Astrocyte (in vitro differentiated cells and primary cell): ENCODE data around the gene TIMM29. TPM values are rescaled to one million over a fixed set of nuclear protein-coding genes. Genes with fewer than 3 reads are reported as not detected.
A peak's percentile ranks its signal among the peaks of the same experiment; 100 is the strongest.

Experiments used
- DNase-seq: peaks from one replicate; pipeline ENCODE4 v3.0.0-alpha.2; 2010; ENCODE audit warnings: low read depth
- FAIRE-seq: peaks from 2 replicates; lab custom pipeline; 2011; peaks lifted over from hg19 to GRCh38; lab: Jason Lieb, UNC
- H2AFZ ChIP-seq: 2 replicates; pipeline ENCODE4 v1.6.0; 2012; ENCODE audit warnings: low read depth, low read length, inconsistent platforms
- H3K27ac ChIP-seq: 2 replicates; pipeline ENCODE4 v1.5.1; 2011; ENCODE audit warnings: low read depth, low read length, inconsistent platforms
- H3K27me3 ChIP-seq: 2 replicates; pipeline ENCODE4 v1.6.0; 2011; ENCODE audit warnings: low read length, inconsistent platforms; ENCODE audit not compliant: insufficient read depth
- H3K36me3 ChIP-seq: 2 replicates; pipeline ENCODE4 v1.5.1; 2011; ENCODE audit warnings: low read length, inconsistent platforms; ENCODE audit not compliant: insufficient read depth
- H3K4me1 ChIP-seq: 2 replicates; pipeline ENCODE4 v1.5.1; 2011; ENCODE audit warnings: low read length, inconsistent platforms; ENCODE audit not compliant: insufficient read depth
- H3K4me2 ChIP-seq: 2 replicates; pipeline ENCODE4 v1.6.0; 2012; ENCODE audit warnings: low read length, inconsistent platforms
- H3K4me3 ChIP-seq: 2 replicates; pipeline ENCODE4 v1.5.1; 2011; ENCODE audit warnings: low read depth, mild to moderate bottlenecking, low read length, inconsistent platforms; ENCODE audit not compliant: insufficient read depth
- H3K79me2 ChIP-seq: 2 replicates; pipeline ENCODE4 v1.6.0; 2012; ENCODE audit warnings: mild to moderate bottlenecking, low read length, inconsistent platforms; ENCODE audit not compliant: insufficient read depth
- H3K9ac ChIP-seq: 2 replicates; pipeline ENCODE4 v1.6.0; 2012; ENCODE audit warnings: mild to moderate bottlenecking, low read length, inconsistent platforms
- H3K9me3 ChIP-seq: 2 replicates; pipeline ENCODE4 v1.5.1; 2012; ENCODE audit warnings: low read depth, mild to moderate bottlenecking, low read length, inconsistent platforms; ENCODE audit not compliant: insufficient read depth
- H4K20me1 ChIP-seq: 2 replicates; pipeline ENCODE4 v1.6.0; 2012; ENCODE audit warnings: low read length, inconsistent platforms; ENCODE audit not compliant: insufficient read depth
- H3K27ac Mint-ChIP-seq: one replicate; pipeline ENCODE4 v1.8.0; 2021; ENCODE audit warnings: mild to moderate bottlenecking, mixed read lengths; ENCODE audit not compliant: unreplicated experiment
- H3K27me3 Mint-ChIP-seq: one replicate; pipeline ENCODE4 v1.8.0; 2021; ENCODE audit warnings: low read depth, mixed read lengths; ENCODE audit not compliant: unreplicated experiment
- H3K36me3 Mint-ChIP-seq: one replicate; pipeline ENCODE4 v1.8.0; 2021; ENCODE audit warnings: low read depth, mixed read lengths; ENCODE audit not compliant: unreplicated experiment
- H3K4me1 Mint-ChIP-seq: one replicate; pipeline ENCODE4 v1.8.0; 2021; ENCODE audit warnings: low read depth, mixed read lengths; ENCODE audit not compliant: unreplicated experiment
- H3K4me3 Mint-ChIP-seq: one replicate; pipeline ENCODE4 v1.8.0; 2021; ENCODE audit warnings: mild to moderate bottlenecking, moderate library complexity, mixed read lengths; ENCODE audit not compliant: unreplicated experiment
- H3K9me3 Mint-ChIP-seq: one replicate; pipeline ENCODE4 v1.8.0; 2021; ENCODE audit warnings: mild to moderate bottlenecking, mixed read lengths; ENCODE audit not compliant: unreplicated experiment
- CTCF ChIP-seq: IDR thresholded peaks from 2 replicates; pipeline ENCODE4 v1.5.1; 2011; ENCODE audit warnings: low read depth, mild to moderate bottlenecking, inconsistent platforms, low read length, moderate library complexity; ENCODE audit not compliant: insufficient read depth
- EZH2 ChIP-seq: IDR thresholded peaks from 2 replicates; pipeline ENCODE4 v1.6.1; 2012; ENCODE audit warnings: mild to moderate bottlenecking, low read length, inconsistent platforms; ENCODE audit not compliant: insufficient read depth
- total RNA-seq: library from RNA; stranded (reverse); gene quantifications from 2 replicates; pipeline ENCODE4 v1.2.1, GENCODE V29; 2021

The TIMM29 gene
- total RNA-seq, 1 donor from 2014 or later, result 28.9 TPM

GRCh38 chr19:10882108-10882457 lies 46.5 kb upstream of the TIMM29 start:
- Mint-ChIP-seq H3K27me3 (no peaks in the 10 kb centered on the region), H3K4me1 (peaks cover 33% of the 10 kb centered on the region), H3K9me3 (no peaks in the 10 kb centered on the region), H3K4me3 (no peak overlapping the region), H3K36me3 (peaks cover 2% of the 10 kb centered on the region), H3K27ac (no peak overlapping the region)
- H3K27me3 ChIP-seq, result no peaks in the 10 kb centered on the region
- no peaks in the 10 kb centered on the region for H3K9me3 ChIP-seq
- TF ChIP-seq EZH2 (no peak), CTCF (no peak)
- H3K9ac ChIP-seq, result no peak overlapping the region
- no peak overlapping the region for H3K4me3 ChIP-seq
- no peak for FAIRE-seq
- DNase-seq, result no peak
- peaks cover 86% of the 10 kb centered on the region for H3K79me2 ChIP-seq
- H3K27ac ChIP-seq, result no peak overlapping the region
- H4K20me1 ChIP-seq, result peaks cover 88% of the 10 kb centered on the region
- no peak overlapping the region for H2AFZ ChIP-seq
- H3K4me2 ChIP-seq, result no peak overlapping the region
- no peaks in the 10 kb centered on the region for H3K36me3 ChIP-seq
- peaks cover 12% of the 10 kb centered on the region for H3K4me1 ChIP-seq

GRCh38 chr19:10884274-10884673 lies 44.3 kb upstream of the TIMM29 start:
- H3K27ac Mint-ChIP-seq, result no peak overlapping the region
- peaks cover 89% of the 10 kb centered on the region for H4K20me1 ChIP-seq
- H3K27me3 ChIP-seq, result no peaks in the 10 kb centered on the region
- DNase-seq, result peak; percentile 43
- H3K4me1 ChIP-seq, result peaks cover 12% of the 10 kb centered on the region
- peaks cover 2% of the 10 kb centered on the region for H3K36me3 Mint-ChIP-seq
- H3K4me1 Mint-ChIP-seq, result peaks cover 38% of the 10 kb centered on the region
- H3K4me3 ChIP-seq, result no peak overlapping the region
- H3K9ac ChIP-seq, result no peak overlapping the region
- no peak for FAIRE-seq
- no peak overlapping the region for H3K4me2 ChIP-seq
- H2AFZ ChIP-seq, result no peak overlapping the region
- H3K9me3 ChIP-seq, result no peaks in the 10 kb centered on the region
- TF ChIP-seq EZH2 (no peak), CTCF (no peak)
- H3K27me3 Mint-ChIP-seq, result no peaks in the 10 kb centered on the region
- H3K79me2 ChIP-seq, result peaks cover 87% of the 10 kb centered on the region
- no peak overlapping the region for H3K27ac ChIP-seq
- H3K9me3 Mint-ChIP-seq, result no peaks in the 10 kb centered on the region
- no peak overlapping the region for H3K4me3 Mint-ChIP-seq
- no peaks in the 10 kb centered on the region for H3K36me3 ChIP-seq

- H3K4me3 Mint-ChIP-seq, result no peak overlapping the region
- DNase-seq, result no peak
- Histone ChIP-seq H3K9ac (no peak overlapping the region), H3K4me2 (peak overlapping the region; percentile 48), H3K36me3 (no peaks in the 10 kb centered on the region), H3K4me3 (no peak overlapping the region), H3K27me3 (no peaks in the 10 kb centered on the region), H2AFZ (no peak overlapping the region), H3K79me2 (peaks cover 75% of the 10 kb centered on the region), H3K27ac (no peak overlapping the region), H3K4me1 (peaks cover 12% of the 10 kb centered on the region), H3K9me3 (no peaks in the 10 kb centered on the region), H4K20me1 (peaks cover 82% of the 10 kb centered on the region)
- no peaks in the 10 kb centered on the region for H3K27me3 Mint-ChIP-seq
- H3K9me3 Mint-ChIP-seq, result no peaks in the 10 kb centered on the region
- H3K4me1 Mint-ChIP-seq, result peaks cover 35% of the 10 kb centered on the region
- peaks cover 2% of the 10 kb centered on the region for H3K36me3 Mint-ChIP-seq
- TF ChIP-seq CTCF (no peak), EZH2 (no peak)
- no peak for FAIRE-seq
- no peak overlapping the region for H3K27ac Mint-ChIP-seq
Measured at GRCh38 chr19:10885201-10886169, 43.1 kb upstream of the TIMM29 start.
